Right atrium auricular region (tissue), 2 donors: ENCODE data around the gene PLD5. TPM values are rescaled to one million over a fixed set of nuclear protein-coding genes. Genes with fewer than 3 reads are reported as not detected.
"Not testable (repeated sequence)": the region's sequence is repeated elsewhere in the genome, so short reads cannot be mapped to it uniquely, and the experiment has no call there.

Experiments used
- DNase-seq: peaks from one replicate; pipeline ENCODE4 v3.0.0-alpha.2; 2019; ENCODE audit warnings: low spot score
- H3K27ac ChIP-seq, 2 donors: fragments of 200-600 bp; sonication (generic); 1 replicate in 1 of 2; 2 replicates in 1 of 2; pipeline ENCODE4 v1.5.1; 2016 to 2019
- H3K27me3 ChIP-seq, 2 donors: fragments of 200-600 bp; sonication (generic); one replicate each; pipeline versions ENCODE4 v1.5.1 to v1.6.0; 2017 to 2019
- H3K36me3 ChIP-seq: fragments of 200-600 bp; sonication (generic); one replicate; pipeline ENCODE4 v1.5.1; 2016
- H3K4me1 ChIP-seq, 2 donors: fragments of 200-600 bp; sonication (generic); one replicate each; pipeline versions ENCODE4 v1.5.1 to v1.6.0; 2017 to 2019
- H3K4me3 ChIP-seq, 2 donors: fragments of 200-600 bp; sonication (generic); 1 replicate in 1 of 2; 2 replicates in 1 of 2; pipeline ENCODE4 v1.5.1; 2017 to 2019; ENCODE audit warnings: mild to moderate bottlenecking in 1 of 2, moderate library complexity in 1 of 2
- H3K9me3 ChIP-seq, 2 donors: fragments of 200-600 bp; sonication (generic); one replicate each; pipeline ENCODE4 v1.5.1; 2019
- CTCF ChIP-seq, 2 donors: fragments of 200-600 bp; sonication (generic); IDR thresholded peaks; one replicate each; pipeline ENCODE4 v1.5.1; 2019; ENCODE audit warnings: antibody characterized with exemption in 2 of 2
- total RNA-seq, 2 donors: library from RNA; depleted of rRNA; stranded (reverse); fragments of >200 nt; gene quantifications; one replicate each; pipeline ENCODE4 v1.1.0, GENCODE V29; 2016

Gene PLD5
- total RNA-seq, 2 donors from 2014 or later = 0.12 to 0.19 TPM

GRCh38 chr1:242224461-242224860, 300.0 kb downstream of the PLD5 start:
- Histone ChIP-seq H3K36me3 (no peaks in the 10 kb centered on the region), H3K27ac (no peak overlapping the region), H3K27me3 (no peaks in the 10 kb centered on the region), H3K4me3 (no peak overlapping the region), H3K4me1 (no peaks in the 10 kb centered on the region), H3K9me3 (no peaks in the 10 kb centered on the region)
- no peak for DNase-seq
- TF ChIP-seq CTCF (IDR thresholded peaks at IDR 0.05) = no peak

- Histone ChIP-seq H3K36me3 (no peaks in the 10 kb centered on the region), H3K4me3 (no peak overlapping the region), H3K4me1 (no peaks in the 10 kb centered on the region), H3K27ac (no peak overlapping the region), H3K9me3 (peaks cover 0 to 5% of the 10 kb centered on the region in 2 donors), H3K27me3 (no peaks in the 10 kb centered on the region)
- no peak for TF ChIP-seq CTCF (IDR thresholded peaks at IDR 0.05)
- DNase-seq = no peak
Observed at GRCh38 chr1:242219905-242220304, 304.6 kb downstream of the PLD5 start.

GRCh38 chr1:242219298-242219901, 305.1 kb downstream of the PLD5 start:
- no peaks in the 10 kb centered on the region for H3K36me3 ChIP-seq
- no peaks in the 10 kb centered on the region for H3K4me1 ChIP-seq
- no peak for TF ChIP-seq CTCF (IDR thresholded peaks at IDR 0.05)
- H3K27ac ChIP-seq = no peak overlapping the region
- no peak overlapping the region for H3K4me3 ChIP-seq
- DNase-seq = no peak
- peaks cover 0 to 5% of the 10 kb centered on the region in 2 donors for H3K9me3 ChIP-seq
- no peaks in the 10 kb centered on the region for H3K27me3 ChIP-seq

- Histone ChIP-seq H3K27me3 (no peaks in the 10 kb centered on the region), H3K36me3 (no peaks in the 10 kb centered on the region), H3K27ac (no peak overlapping the region), H3K4me1 (no peaks in the 10 kb centered on the region), H3K4me3 (no peak overlapping the region), H3K9me3 (peaks cover 0 to 5% of the 10 kb centered on the region in 2 donors)
- no peak for TF ChIP-seq CTCF (IDR thresholded peaks at IDR 0.05)
- no peak for DNase-seq
Observed at GRCh38 chr1:242216368-242216767, 308.1 kb downstream of the PLD5 start.

- H3K27ac ChIP-seq, H3K27me3 ChIP-seq, H3K9me3 ChIP-seq, DNase-seq, H3K36me3 ChIP-seq, H3K4me3 ChIP-seq, H3K4me1 ChIP-seq: not testable (repeated sequence)
Observed at GRCh38 chr1:242214455-242214854, 310.0 kb downstream of the PLD5 start.

- not testable (repeated sequence) for H3K27me3 ChIP-seq, H3K4me1 ChIP-seq, H3K9me3 ChIP-seq, H3K36me3 ChIP-seq, DNase-seq, H3K4me3 ChIP-seq, H3K27ac ChIP-seq
Observed at GRCh38 chr1:242212961-242213360, 311.5 kb downstream of the PLD5 start.

- TF ChIP-seq CTCF (IDR thresholded peaks at IDR 0.05) = no peak
- Histone ChIP-seq H3K4me3 (no peak overlapping the region), H3K27me3 (no peaks in the 10 kb centered on the region), H3K9me3 (peaks cover 0 to 5% of the 10 kb centered on the region in 2 donors), H3K4me1 (no peaks in the 10 kb centered on the region), H3K27ac (no peak overlapping the region), H3K36me3 (no peaks in the 10 kb centered on the region)
- DNase-seq = no peak
Observed at GRCh38 chr1:242212401-242212800, 312.1 kb downstream of the PLD5 start.
